Chondrocyte (in vitro differentiated cells): ENCODE measurements around the gene MMP2. TPM values are rescaled to one million over a fixed set of nuclear protein-coding genes. Genes with fewer than 3 reads are reported as not detected.

Experiments
- DNase-seq: peaks from one replicate; pipeline ENCODE4 v3.0.0; 2021; ENCODE audit warnings: mixed read lengths, low spot score
- H3K27ac Mint-ChIP-seq: one replicate; pipeline ENCODE4 v1.8.0; 2021; ENCODE audit warnings: mild to moderate bottlenecking, moderate library complexity, mixed read lengths; ENCODE audit not compliant: unreplicated experiment
- H3K27me3 Mint-ChIP-seq: 2 replicates; pipeline ENCODE4 v1.8.0; 2021; ENCODE audit warnings: low read depth, mixed read lengths
- H3K36me3 Mint-ChIP-seq: 2 replicates; pipeline ENCODE4 v1.8.0; 2021; ENCODE audit warnings: low read depth, mixed read lengths
- H3K4me1 Mint-ChIP-seq: 2 replicates; pipeline ENCODE4 v1.8.0; 2021; ENCODE audit warnings: low read depth, mild to moderate bottlenecking, mixed read lengths
- H3K4me3 Mint-ChIP-seq: one replicate; pipeline ENCODE4 v1.8.0; 2021; ENCODE audit warnings: mild to moderate bottlenecking, moderate library complexity, mixed read lengths; ENCODE audit not compliant: unreplicated experiment
- H3K9me3 Mint-ChIP-seq: 2 replicates; pipeline ENCODE4 v1.8.0; 2021; ENCODE audit warnings: low read depth, mixed read lengths
- CTCF ChIP-seq: fragments of 200-600 bp; sonication (generic); IDR thresholded peaks from 2 replicates; pipeline ENCODE4 v1.5.0; 2021; ENCODE audit warnings: antibody characterized with exemption, mild to moderate bottlenecking, moderate library complexity
- total RNA-seq: library from RNA; stranded (reverse); gene quantifications from 3 replicates; pipeline ENCODE4 v1.2.1, GENCODE V29; 2021

Gene MMP2
- total RNA-seq, 1 donor from 2014 or later = 227 TPM

DNA sequence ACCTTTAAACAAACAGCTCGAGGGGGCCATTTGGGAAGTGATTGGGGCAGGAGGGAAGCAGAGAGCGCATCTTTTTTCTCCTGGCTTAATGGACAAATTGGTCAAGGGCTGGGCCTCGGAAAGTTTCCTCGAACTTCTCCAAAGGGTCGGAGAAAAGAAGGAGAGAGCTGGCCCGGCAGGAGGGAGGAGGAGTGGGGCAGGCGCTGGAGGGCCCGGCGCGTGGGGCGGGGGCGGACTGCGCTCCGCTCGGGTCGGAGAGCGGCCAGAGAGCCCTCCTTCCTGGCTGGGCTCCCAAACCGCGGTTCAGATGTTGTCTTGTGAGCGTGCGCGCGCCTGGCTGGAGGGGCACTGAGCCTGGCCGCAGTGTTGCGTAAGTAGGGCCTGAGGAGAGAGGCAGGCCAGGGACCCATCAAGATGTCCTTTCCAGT is 1.2 kb downstream of the MMP2 start:
- H3K36me3 Mint-ChIP-seq = peaks cover 12% of the 10 kb centered on the region
- H3K27me3 Mint-ChIP-seq = no peaks in the 10 kb centered on the region
- peak overlapping the region; percentile 90 for H3K4me3 Mint-ChIP-seq
- peaks cover 36% of the 10 kb centered on the region for H3K4me1 Mint-ChIP-seq
- TF ChIP-seq CTCF = no peak
- H3K27ac Mint-ChIP-seq = peak overlapping the region; percentile 6
- no peak for DNase-seq
- peaks cover 3% of the 10 kb centered on the region for H3K9me3 Mint-ChIP-seq

DNA sequence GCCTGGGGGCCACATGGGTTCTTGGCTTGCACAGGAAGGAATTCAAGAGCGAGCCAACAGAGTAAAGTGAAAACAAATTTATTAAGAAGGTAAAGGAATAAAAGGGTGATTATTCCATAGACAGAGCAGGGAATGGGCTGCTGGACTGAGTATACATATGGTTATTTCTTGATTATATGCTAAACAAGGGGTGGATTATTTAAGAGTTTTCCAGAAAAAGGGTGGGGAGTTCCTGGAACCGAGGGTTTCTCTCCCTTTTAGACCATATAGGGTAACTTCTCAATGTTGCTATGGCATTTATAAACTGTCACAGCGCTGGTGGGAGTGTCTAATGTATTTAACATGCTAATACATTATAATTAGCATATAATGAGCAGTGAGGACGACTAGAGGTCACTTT is 2.0 kb downstream of the MMP2 start:
- no peak for TF ChIP-seq CTCF
- Mint-ChIP-seq H3K4me3 (peak overlapping the region; percentile 90), H3K36me3 (peaks cover 16% of the 10 kb centered on the region), H3K27me3 (no peaks in the 10 kb centered on the region), H3K27ac (no peak overlapping the region), H3K9me3 (peaks cover 3% of the 10 kb centered on the region), H3K4me1 (peaks cover 36% of the 10 kb centered on the region)
- DNase-seq = no peak

DNA sequence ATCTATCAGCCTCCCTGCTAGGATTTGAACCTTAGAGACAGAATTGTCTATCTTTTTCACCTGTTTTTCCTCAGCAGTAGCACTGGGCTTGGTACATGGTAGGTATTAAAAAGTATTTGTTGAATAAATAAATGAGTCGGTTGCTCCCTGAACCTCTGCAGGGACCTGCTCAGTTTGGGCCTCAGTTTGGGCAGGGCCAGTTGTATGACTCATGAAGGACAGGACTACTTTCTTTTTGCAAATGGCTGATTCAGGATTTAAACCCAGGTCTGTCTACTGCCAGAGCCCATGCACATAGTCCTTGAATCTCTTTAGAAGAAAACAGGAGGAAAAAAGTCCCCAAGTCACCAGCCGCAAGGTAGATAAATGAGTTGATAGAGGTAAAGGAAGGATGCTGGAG is 3.1 kb downstream of the MMP2 start:
- Mint-ChIP-seq H3K27me3 (no peaks in the 10 kb centered on the region), H3K4me3 (no peak overlapping the region), H3K9me3 (peaks cover 3% of the 10 kb centered on the region), H3K4me1 (peaks cover 40% of the 10 kb centered on the region), H3K27ac (no peak overlapping the region), H3K36me3 (peaks cover 20% of the 10 kb centered on the region)
- DNase-seq = no peak
- TF ChIP-seq CTCF = no peak

DNA sequence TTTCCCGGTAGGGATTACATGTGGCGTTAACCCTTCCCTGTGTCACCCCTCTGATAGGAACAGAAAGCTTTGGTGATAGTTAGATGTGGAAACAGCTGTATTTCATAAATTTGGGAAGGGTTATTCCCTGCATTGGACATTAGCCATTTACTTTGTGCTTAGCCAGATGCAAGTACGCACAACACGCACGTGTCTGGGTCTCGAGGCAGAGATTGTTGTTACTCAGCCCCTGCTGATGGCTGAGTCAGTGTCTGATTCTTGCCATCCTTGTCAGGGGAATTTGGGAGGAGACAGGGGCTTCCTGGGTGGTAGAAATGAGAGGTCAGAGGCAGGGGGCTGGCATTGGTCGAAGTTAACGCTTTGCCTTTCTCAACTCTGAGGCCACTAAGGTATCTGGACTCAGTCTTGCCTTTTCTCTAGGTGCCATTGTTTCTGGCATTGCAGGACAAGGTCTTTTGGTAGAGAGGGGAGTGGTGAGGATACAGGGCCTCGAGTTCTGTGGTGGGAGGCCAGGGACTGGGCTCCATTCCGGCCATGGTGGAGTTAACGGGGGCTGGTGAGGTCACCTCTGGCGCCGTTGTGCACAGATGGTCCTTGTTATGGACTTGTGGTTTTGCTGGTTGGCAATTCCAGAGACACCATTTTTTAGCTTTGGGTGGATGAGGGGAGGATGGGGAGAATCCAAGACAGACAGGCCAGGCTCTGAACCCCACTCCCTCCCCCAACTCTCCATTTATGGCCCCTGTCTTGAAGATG is 8.2 kb downstream of the MMP2 start:
- no peaks in the 10 kb centered on the region for H3K27me3 Mint-ChIP-seq
- DNase-seq = no peak
- peaks cover 3% of the 10 kb centered on the region for H3K9me3 Mint-ChIP-seq
- no peak overlapping the region for H3K4me3 Mint-ChIP-seq
- peaks cover 29% of the 10 kb centered on the region for H3K4me1 Mint-ChIP-seq
- TF ChIP-seq CTCF = no peak
- peak overlapping the region; percentile 53 for H3K27ac Mint-ChIP-seq
- H3K36me3 Mint-ChIP-seq = peaks cover 43% of the 10 kb centered on the region

DNA sequence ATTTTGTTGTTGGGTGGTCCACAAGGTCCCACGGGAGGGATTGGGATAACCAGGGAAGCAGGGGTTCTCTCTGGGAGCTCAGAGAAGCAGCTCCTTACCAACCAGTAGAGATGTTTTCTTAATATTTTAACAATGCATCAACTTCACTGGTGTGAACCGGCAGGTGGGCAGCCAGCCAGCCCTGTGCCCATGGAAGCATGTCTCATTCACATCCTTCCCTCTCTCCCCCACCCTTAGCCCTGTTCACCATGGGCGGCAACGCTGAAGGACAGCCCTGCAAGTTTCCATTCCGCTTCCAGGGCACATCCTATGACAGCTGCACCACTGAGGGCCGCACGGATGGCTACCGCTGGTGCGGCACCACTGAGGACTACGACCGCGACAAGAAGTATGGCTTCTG is 9.3 kb downstream of the MMP2 start:
- Mint-ChIP-seq H3K9me3 (peaks cover 3% of the 10 kb centered on the region), H3K27me3 (no peaks in the 10 kb centered on the region), H3K4me3 (no peak overlapping the region), H3K27ac (no peak overlapping the region), H3K4me1 (peaks cover 27% of the 10 kb centered on the region), H3K36me3 (peaks cover 42% of the 10 kb centered on the region)
- TF ChIP-seq CTCF = no peak
- DNase-seq = no peak
